NCI-H1436 treated with DMSO at 0.1 percent for 48 hours (cell line): Measurements from ENCODE around the gene MTHFSD.

Source experiments
- DNase-seq: peaks from one replicate; lab custom pipeline; 2025; lab: John Stamatoyannopoulos, UW

Gene MTHFSD

GRCh38 chr16:86530251-86531190 lies 24.5 kb downstream of the MTHFSD start:
- no peak for DNase-seq

GRCh38 chr16:86529160-86529559 lies 25.9 kb downstream of the MTHFSD start:
- DNase-seq = no peak

GRCh38 chr16:86528061-86528929 lies 26.7 kb downstream of the MTHFSD start:
- no peak for DNase-seq

GRCh38 chr16:86527366-86527765 lies 27.7 kb downstream of the MTHFSD start:
- no peak for DNase-seq

- DNase-seq = no peak
Measured at GRCh38 chr16:86525696-86526095, 29.3 kb downstream of the MTHFSD start.

- no peak for DNase-seq
Measured at GRCh38 chr16:86524029-86524428, 31.0 kb downstream of the MTHFSD start.

- no peak for DNase-seq
Measured at GRCh38 chr16:86523166-86523740, 31.8 kb downstream of the MTHFSD start.

GRCh38 chr16:86522634-86523033 lies 32.4 kb downstream of the MTHFSD start:
- no peak for DNase-seq

GRCh38 chr16:86521236-86522197 lies 33.5 kb downstream of the MTHFSD start:
- DNase-seq = no peak

GRCh38 chr16:86520317-86521210 lies 34.5 kb downstream of the MTHFSD start:
- no peak for DNase-seq

GRCh38 chr16:86519649-86520316 lies 35.3 kb downstream of the MTHFSD start:
- DNase-seq = no peak

GRCh38 chr16:86519007-86519648 lies 35.9 kb downstream of the MTHFSD start:
- DNase-seq = no peak

GRCh38 chr16:86517652-86518258 lies 37.3 kb downstream of the MTHFSD start:
- no peak for DNase-seq

GRCh38 chr16:86517033-86517432 lies 38.0 kb downstream of the MTHFSD start:
- no peak for DNase-seq

- no peak for DNase-seq
Measured at GRCh38 chr16:86516623-86517003, 38.4 kb downstream of the MTHFSD start.

GRCh38 chr16:86515777-86516622 lies 39.0 kb downstream of the MTHFSD start:
- no peak for DNase-seq

GRCh38 chr16:86515413-86515776 lies 39.6 kb downstream of the MTHFSD start:
- DNase-seq = no peak
